PC-9 (cell line): ENCODE measurements around the gene DUSP18. TPM values are rescaled to one million over a fixed set of nuclear protein-coding genes. Genes with fewer than 3 reads are reported as not detected.

Experiments used
- BruUV-seq: library from RNA; stranded (reverse); fragments of 400-500 nt; replicated peaks from 2 replicates; lab custom pipeline; 2021; lab: Mats Ljungman, UMichigan
- CTCF ChIA-PET: fragments of 300-600 bp; sonication (Branson Sonifier 250); formaldehyde crosslinking; loops from one replicate; lab custom pipeline; 2022; ENCODE audit warnings: antibody characterized with exemption; lab: Charles Lee
- POLR2A ChIA-PET: fragments of 300-600 bp; sonication (Branson Sonifier 250); formaldehyde crosslinking; loops from one replicate; lab custom pipeline; 2022; ENCODE audit warnings: antibody characterized with exemption; ENCODE audit not compliant: unreplicated experiment; lab: Charles Lee
- DNase-seq, 2 experiments: peaks; one replicate each; pipeline versions ENCODE4 v3.0.0 to v3.0.0-alpha.2; 2015 to 2022; ENCODE audit warnings: mixed read lengths in 1 of 2
- H2AFZ ChIP-seq: fragments of 200-600 bp; sonication (generic); 2 replicates; pipeline ENCODE4 v1.8.1; 2017; ENCODE audit warnings: antibody characterized with exemption
- H3F3A ChIP-seq: fragments of 200-600 bp; sonication (generic); 2 replicates; pipeline ENCODE4 v1.8.1; 2017; ENCODE audit warnings: antibody characterized with exemption, mild to moderate bottlenecking, low read depth; ENCODE audit not compliant: insufficient read depth
- H3K27ac ChIP-seq: fragments of 200-600 bp; sonication (generic); 2 replicates; pipeline ENCODE4 v1.6.1; 2016; ENCODE audit warnings: mixed run types
- H3K27me3 ChIP-seq: fragments of 200-600 bp; sonication (generic); 2 replicates; pipeline ENCODE4 v1.6.1; 2016; ENCODE audit warnings: low read depth, mixed run types; ENCODE audit not compliant: insufficient read depth
- H3K36me3 ChIP-seq: fragments of 200-600 bp; sonication (generic); 2 replicates; pipeline ENCODE4 v1.6.1; 2016; ENCODE audit warnings: low read depth, mixed run types
- H3K4me1 ChIP-seq: fragments of 200-600 bp; sonication (generic); replicated peaks from 2 replicates; pipeline ENCODE4 v1.6.1; 2016; ENCODE audit warnings: mixed run types; ENCODE audit not compliant: insufficient read depth
- H3K4me2 ChIP-seq: fragments of 200-600 bp; sonication (generic); 2 replicates; pipeline ENCODE4 v1.6.1; 2017; ENCODE audit warnings: mixed run types
- H3K4me3 ChIP-seq: fragments of 200-600 bp; sonication (generic); 2 replicates; pipeline ENCODE4 v1.6.1; 2016; ENCODE audit warnings: mixed run types
- H3K79me2 ChIP-seq: fragments of 200-600 bp; sonication (generic); 2 replicates; pipeline ENCODE4 v1.6.1; 2017; ENCODE audit warnings: low read depth, mixed run types
- H3K9me2 ChIP-seq: fragments of 200-600 bp; sonication (generic); 2 replicates; pipeline ENCODE4 v1.8.1; 2017; ENCODE audit warnings: mild to moderate bottlenecking; ENCODE audit not compliant: insufficient read depth
- H3K9me3 ChIP-seq: fragments of 200-600 bp; sonication (generic); 2 replicates; pipeline ENCODE4 v1.8.1; 2016; ENCODE audit warnings: low read depth; ENCODE audit not compliant: insufficient read depth
- H4K20me1 ChIP-seq: fragments of 200-600 bp; sonication (generic); 2 replicates; pipeline ENCODE4 v1.8.1; 2017; ENCODE audit not compliant: insufficient read depth
- EZH2 ChIP-seq: fragments of 200-600 bp; sonication (generic); IDR thresholded peaks from 2 replicates; pipeline ENCODE4 v1.8.0; 2017; ENCODE audit warnings: antibody characterized with exemption, low read depth
- intact Hi-C: fragments of 100-400 bp; cut with micrococcal nuclease; formaldehyde crosslinking; loops from one replicate; pipeline ENCODE4 v1.10.0; 2022; ENCODE audit not compliant: unreplicated experiment
- total RNA-seq: library from RNA; stranded (reverse); gene quantifications from 2 replicates; pipeline ENCODE4 v1.2.3, GENCODE V29; 2021
- TF ChIP-seq, protein P1 (sequence below): fragments of 200-600 bp; sonication (generic); conservative IDR thresholded peaks from 2 replicates; pipeline ENCODE4 v1.6.1; 2017; ENCODE audit warnings: mixed run types, antibody characterized with exemption, mild to moderate bottlenecking, moderate library complexity

The DUSP18 gene
- total RNA-seq, 1 experiment from 2014 or later = 11.0 TPM

DNA sequence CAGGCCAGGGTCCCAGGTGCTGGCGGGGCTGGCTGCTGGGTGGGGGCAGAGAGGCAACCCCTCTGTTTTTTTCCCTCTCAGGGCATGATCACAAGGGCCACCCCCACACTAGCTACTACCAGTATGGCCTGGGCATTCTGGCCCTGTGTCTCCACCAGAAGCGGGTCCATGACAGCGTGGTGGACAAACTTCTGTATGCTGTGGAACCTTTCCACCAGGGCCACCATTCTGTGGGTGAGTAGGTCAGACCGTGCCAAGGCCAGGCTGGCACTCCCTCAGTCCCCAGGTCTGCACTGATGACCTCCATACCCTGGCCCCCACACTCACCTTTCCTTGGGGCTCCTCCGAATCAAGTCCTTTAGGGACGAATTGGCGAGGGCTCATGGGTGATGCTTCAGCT is 53.4 kb downstream of the DUSP18 start:
- intact Hi-C loops = no loop called here
- H3F3A ChIP-seq = peaks cover 10% of the 10 kb centered on the region
- no peaks in the 10 kb centered on the region for H4K20me1 ChIP-seq
- no peak overlapping the region for H3K4me3 ChIP-seq
- H3K27me3 ChIP-seq = no peaks in the 10 kb centered on the region
- no peak overlapping the region for H2AFZ ChIP-seq
- no peaks in the 10 kb centered on the region for H3K9me3 ChIP-seq
- no TSS peak for BruUV-seq
- no peak overlapping the region for H3K4me2 ChIP-seq
- no peaks in the 10 kb centered on the region for H3K9me2 ChIP-seq
- ChIA-PET CTCF (no interaction called here), POLR2A (no interaction called here)
- DNase-seq = no peak
- no peaks in the 10 kb centered on the region for H3K36me3 ChIP-seq
- no peaks in the 10 kb centered on the region for H3K79me2 ChIP-seq
- H3K4me1 ChIP-seq = peaks cover 21% of the 10 kb centered on the region
- H3K27ac ChIP-seq = no peak overlapping the region
- TF ChIP-seq, protein P1, sequence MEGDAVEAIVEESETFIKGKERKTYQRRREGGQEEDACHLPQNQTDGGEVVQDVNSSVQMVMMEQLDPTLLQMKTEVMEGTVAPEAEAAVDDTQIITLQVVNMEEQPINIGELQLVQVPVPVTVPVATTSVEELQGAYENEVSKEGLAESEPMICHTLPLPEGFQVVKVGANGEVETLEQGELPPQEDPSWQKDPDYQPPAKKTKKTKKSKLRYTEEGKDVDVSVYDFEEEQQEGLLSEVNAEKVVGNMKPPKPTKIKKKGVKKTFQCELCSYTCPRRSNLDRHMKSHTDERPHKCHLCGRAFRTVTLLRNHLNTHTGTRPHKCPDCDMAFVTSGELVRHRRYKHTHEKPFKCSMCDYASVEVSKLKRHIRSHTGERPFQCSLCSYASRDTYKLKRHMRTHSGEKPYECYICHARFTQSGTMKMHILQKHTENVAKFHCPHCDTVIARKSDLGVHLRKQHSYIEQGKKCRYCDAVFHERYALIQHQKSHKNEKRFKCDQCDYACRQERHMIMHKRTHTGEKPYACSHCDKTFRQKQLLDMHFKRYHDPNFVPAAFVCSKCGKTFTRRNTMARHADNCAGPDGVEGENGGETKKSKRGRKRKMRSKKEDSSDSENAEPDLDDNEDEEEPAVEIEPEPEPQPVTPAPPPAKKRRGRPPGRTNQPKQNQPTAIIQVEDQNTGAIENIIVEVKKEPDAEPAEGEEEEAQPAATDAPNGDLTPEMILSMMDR = no peak
- no peak for TF ChIP-seq EZH2

DNA sequence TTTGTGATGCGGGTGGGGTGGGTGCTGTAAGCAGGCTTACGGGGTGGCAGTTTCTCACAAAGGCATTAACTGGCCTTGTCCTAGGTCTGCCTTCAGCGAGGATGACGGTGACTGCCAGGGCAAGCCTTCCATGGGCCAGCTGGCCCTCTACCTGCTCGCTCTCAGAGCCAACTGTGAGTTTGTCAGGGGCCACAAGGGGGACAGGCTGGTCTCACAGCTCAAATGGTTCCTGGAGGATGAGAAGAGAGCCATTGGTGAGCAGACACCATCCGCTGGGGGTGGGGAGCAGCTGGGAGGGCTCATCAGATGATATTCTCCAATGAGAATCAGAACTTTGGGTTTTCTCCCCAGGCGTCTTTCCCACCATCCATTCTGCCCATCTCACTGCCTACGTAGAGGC is 54.9 kb downstream of the DUSP18 start:
- BruUV-seq = no TSS peak
- ChIA-PET POLR2A (no interaction called here), CTCF (interaction anchor here (0.6 kb wide), 1 partner anchor 498 kb away, joined by 3 read pairs; no protein-coding TSS in a partner anchor)
- intact Hi-C loops = no loop called here
- H3K4me2 ChIP-seq = no peak overlapping the region
- TF ChIP-seq, protein P1 = no peak
- TF ChIP-seq EZH2 = no peak
- no peak overlapping the region for H3K27ac ChIP-seq
- H3K9me2 ChIP-seq = no peaks in the 10 kb centered on the region
- peaks cover 31% of the 10 kb centered on the region for H3K4me1 ChIP-seq
- peaks cover 20% of the 10 kb centered on the region for H3F3A ChIP-seq
- no peaks in the 10 kb centered on the region for H3K36me3 ChIP-seq
- DNase-seq = no peak
- no peak overlapping the region for H3K4me3 ChIP-seq
- H3K9me3 ChIP-seq = no peaks in the 10 kb centered on the region
- H3K27me3 ChIP-seq = no peaks in the 10 kb centered on the region
- H3K79me2 ChIP-seq = no peaks in the 10 kb centered on the region
- no peaks in the 10 kb centered on the region for H4K20me1 ChIP-seq
- H2AFZ ChIP-seq = no peak overlapping the region

Other genes with a start within 250 kb of the DUSP18 start
- gene MTFP1, start 242.1 kb downstream of the DUSP18 start, total RNA-seq = 18.5 and 21.9 TPM in 2 replicates
- gene SEC14L3, start 195.9 kb downstream of the DUSP18 start, total RNA-seq = not detected in 2 replicates
- 4.0 and 5.6 TPM in 2 replicates for gene SEC14L4, start 162.2 kb downstream of the DUSP18 start, total RNA-seq
- 0.31 and 0.33 TPM in 2 replicates for gene SEC14L6, start 121.1 kb downstream of the DUSP18 start, total RNA-seq
- gene GAL3ST1, start 93.2 kb downstream of the DUSP18 start, total RNA-seq = 0.52 TPM in 1 of 2 replicates, not detected in the other
- gene PES1, start 76.0 kb downstream of the DUSP18 start, total RNA-seq = 94.3 and 127 TPM in 2 replicates
- 11.5 and 12.9 TPM in 2 replicates for gene TCN2, start 60.7 kb downstream of the DUSP18 start, total RNA-seq
- 4.7 and 6.4 TPM in 2 replicates for gene SLC35E4, start 32.1 kb downstream of the DUSP18 start, total RNA-seq
- 7.1 and 9.2 TPM in 2 replicates for gene OSBP2, start 27.0 kb upstream of the DUSP18 start, total RNA-seq